ENCODE measurements around the gene SEPHS2. TPM values are rescaled to one million over a fixed set of nuclear protein-coding genes. Genes with fewer than 3 reads are reported as not detected.

The SEPHS2 gene
- total RNA-seq, 1 experiment from 2014 or later: 52.6 TPM

- H4K8ac ChIP-seq (replicated peaks; ENCODE audit: insufficient read length, low read depth, low read length): no peak overlapping the region
- no peak overlapping the region for H3K18ac ChIP-seq (ENCODE audit: insufficient read length, low read depth, low read length)
- H2BK20ac ChIP-seq (ENCODE audit: low read depth, low read length, poor library complexity, severe bottlenecking): no peak overlapping the region
- no peak overlapping the region for H2BK120ac ChIP-seq (ENCODE audit: low read depth, low read length, poor library complexity, severe bottlenecking)
- H3K27me3 ChIP-seq (ENCODE audit: insufficient read depth, low read length): no peaks in the 10 kb centered on the region
- H2BK15ac ChIP-seq (ENCODE audit: low read depth, low read length): no peak overlapping the region
- Mint-ChIP-seq H3K9me3 (no peaks in the 10 kb centered on the region), H3K27me3 (ENCODE audit: low read depth) (peaks cover 29% of the 10 kb centered on the region), H3K27ac (no peak overlapping the region), H3K4me3 (no peak overlapping the region), H3K36me3 (ENCODE audit: insufficient read depth in 1 of 3, low read depth in 3 of 3) (no peaks in the 10 kb centered on the region), H3K4me1 (no peaks in the 10 kb centered on the region)
- H3K14ac ChIP-seq (ENCODE audit: insufficient read depth, low read length): no peak overlapping the region
- H4K91ac ChIP-seq (ENCODE audit: insufficient read length, low read depth, low read length): no peak overlapping the region
- H2BK5ac ChIP-seq (ENCODE audit: insufficient read length, low read length): no peak overlapping the region
- no peaks in the 10 kb centered on the region for H3K4me1 ChIP-seq (ENCODE audit: insufficient read depth, low read length)
- no peak for DNase-seq
- no peak overlapping the region for H3K23ac ChIP-seq (ENCODE audit: insufficient read length, low read depth, low read length)
- no peaks in the 10 kb centered on the region for H3K79me2 ChIP-seq (ENCODE audit: insufficient read depth, low read length)
- H3K23me2 ChIP-seq (ENCODE audit: insufficient read length, low read depth, low read length, poor library complexity, severe bottlenecking): no peaks in the 10 kb centered on the region
- no peaks in the 10 kb centered on the region for H3K9me3 ChIP-seq (ENCODE audit: control insufficient read depth, low read depth, low read length)
- H2AK5ac ChIP-seq (ENCODE audit: insufficient read length, low read length): no peak overlapping the region
- TF ChIP-seq CTCF (conservative IDR thresholded peaks at IDR 0.05): no peak
- no peak overlapping the region for H4K5ac ChIP-seq (ENCODE audit: insufficient read length, low read depth, low read length)
- no peaks in the 10 kb centered on the region for H3K79me1 ChIP-seq (ENCODE audit: insufficient read depth, low read depth, low read length, poor library complexity, severe bottlenecking)
- no peak overlapping the region for H2BK12ac ChIP-seq (ENCODE audit: insufficient read length, low read depth, low read length)
- no CpG with 5 or more reads among the region's 3 CpGs for WGBS (ENCODE audit: extremely low coverage, insufficient read length, low lambda C conversion rate)
- no peak overlapping the region for H3K56ac ChIP-seq (ENCODE audit: insufficient read length, low read depth, low read length)
- H3T11ph ChIP-seq (ENCODE audit: low read length): no peak overlapping the region
- no peak overlapping the region for H3K4me2 ChIP-seq (ENCODE audit: insufficient read depth, insufficient read length, low read length)
- H4K20me1 ChIP-seq (ENCODE audit: control insufficient read depth, insufficient read depth, insufficient read length): no peaks in the 10 kb centered on the region
- H2AFZ ChIP-seq (ENCODE audit: low read length): no peak overlapping the region
- H3K9ac ChIP-seq (ENCODE audit: extremely low read depth, insufficient read length, low read length): no peak overlapping the region
- no peak overlapping the region for H3K4ac ChIP-seq (ENCODE audit: low read depth, low read length)
- H3K27ac ChIP-seq (ENCODE audit: insufficient read length, low read depth, low read length): no peak overlapping the region
Observed at GRCh38 chr16:30476991-30477390, 31.3 kb upstream of the SEPHS2 start.
